NCI-H69 (cell line): ENCODE measurements around the gene NADSYN1.

Experiments
- DNase-seq: peaks from one replicate; lab custom pipeline; 2025; lab: John Stamatoyannopoulos, UW

Gene NADSYN1

DNA sequence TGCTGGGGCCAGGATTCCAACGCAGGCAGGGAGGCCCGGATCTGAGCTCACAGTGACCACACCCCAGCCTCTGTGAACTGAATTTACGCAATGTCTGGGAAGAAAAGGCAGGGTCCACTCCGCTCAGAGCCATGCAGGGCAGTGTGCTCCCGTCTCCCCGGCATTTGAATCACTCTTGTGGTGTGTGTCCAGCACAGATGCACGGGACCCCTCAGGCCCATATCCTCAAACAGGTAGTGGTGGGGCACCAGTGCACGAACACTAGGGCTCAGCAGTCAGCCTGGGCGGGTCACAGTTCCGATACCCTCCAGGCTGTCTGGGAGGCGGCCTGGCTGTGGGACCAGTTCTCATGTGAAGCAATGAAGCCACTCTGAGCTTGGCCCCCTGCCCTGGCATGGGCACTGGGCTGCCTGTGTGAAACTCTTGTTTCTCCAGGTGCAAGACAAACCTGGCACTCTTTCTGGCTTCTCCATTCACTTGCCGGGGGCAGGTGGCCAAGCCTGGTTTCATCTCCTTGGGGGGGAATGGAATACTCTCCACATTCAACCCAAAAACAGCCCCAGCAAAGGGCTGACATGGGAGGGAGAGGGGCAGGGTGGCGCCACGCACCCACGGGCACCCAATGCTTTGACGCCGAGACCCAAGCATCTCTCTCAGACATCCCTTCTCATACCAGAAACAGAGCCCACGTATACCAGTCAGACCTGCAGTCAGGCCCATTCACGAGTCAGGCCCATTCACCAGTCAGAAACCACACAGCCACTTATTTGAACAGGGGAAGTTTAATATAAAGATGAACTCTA lies 19.2 kb upstream of the NADSYN1 start:
- DNase-seq = no peak

- DNase-seq = no peak
Observed at GRCh38 chr11:71434576-71435130, 18.4 kb upstream of the NADSYN1 start.

- DNase-seq = no peak
Observed at GRCh38 chr11:71435278-71435951, 17.6 kb upstream of the NADSYN1 start.

DNA sequence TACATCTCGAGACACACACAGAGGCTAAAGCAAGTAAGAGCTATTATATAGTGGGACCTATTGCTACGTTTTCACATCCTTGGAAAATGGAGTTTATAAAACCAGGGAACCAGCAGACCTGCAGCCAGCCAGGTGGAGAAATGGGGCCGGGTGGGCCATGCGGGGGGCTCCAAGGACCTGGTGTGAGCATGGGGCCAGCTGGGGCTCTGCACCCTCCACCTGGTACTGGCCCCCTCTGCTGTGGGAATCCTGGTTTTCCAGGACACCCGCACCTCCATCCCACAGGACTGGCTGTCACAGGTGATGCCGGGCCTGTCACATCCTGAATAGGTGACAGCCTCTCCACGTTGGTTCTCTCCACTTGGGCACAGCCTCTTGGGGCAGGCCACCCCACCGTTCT lies 16.1 kb upstream of the NADSYN1 start:
- DNase-seq = no peak

- DNase-seq = no peak
Observed at GRCh38 chr11:71437399-71437798, 15.6 kb upstream of the NADSYN1 start.

GRCh38 chr11:71437879-71438278 lies 15.1 kb upstream of the NADSYN1 start:
- DNase-seq = no peak

DNA sequence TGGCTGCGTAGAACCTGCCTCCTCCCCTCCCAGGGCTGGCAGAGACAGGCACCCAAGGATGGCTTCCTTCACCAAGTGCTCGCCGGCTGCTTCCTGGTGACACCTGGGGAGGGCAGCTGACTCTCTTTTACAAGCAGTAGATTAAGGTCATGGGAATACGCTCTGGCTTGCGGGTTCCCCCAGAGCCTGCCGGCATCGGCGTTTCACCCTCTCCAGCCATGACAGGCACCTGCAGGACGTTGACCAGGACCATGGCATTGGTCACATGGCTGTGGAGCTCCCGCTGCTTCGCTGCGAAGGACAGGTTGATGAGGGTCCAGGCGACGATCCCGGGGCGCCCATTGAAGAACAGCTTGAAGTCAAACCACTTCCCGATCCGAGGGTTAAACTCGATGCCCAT lies 14.4 kb upstream of the NADSYN1 start:
- no peak for DNase-seq

DNA sequence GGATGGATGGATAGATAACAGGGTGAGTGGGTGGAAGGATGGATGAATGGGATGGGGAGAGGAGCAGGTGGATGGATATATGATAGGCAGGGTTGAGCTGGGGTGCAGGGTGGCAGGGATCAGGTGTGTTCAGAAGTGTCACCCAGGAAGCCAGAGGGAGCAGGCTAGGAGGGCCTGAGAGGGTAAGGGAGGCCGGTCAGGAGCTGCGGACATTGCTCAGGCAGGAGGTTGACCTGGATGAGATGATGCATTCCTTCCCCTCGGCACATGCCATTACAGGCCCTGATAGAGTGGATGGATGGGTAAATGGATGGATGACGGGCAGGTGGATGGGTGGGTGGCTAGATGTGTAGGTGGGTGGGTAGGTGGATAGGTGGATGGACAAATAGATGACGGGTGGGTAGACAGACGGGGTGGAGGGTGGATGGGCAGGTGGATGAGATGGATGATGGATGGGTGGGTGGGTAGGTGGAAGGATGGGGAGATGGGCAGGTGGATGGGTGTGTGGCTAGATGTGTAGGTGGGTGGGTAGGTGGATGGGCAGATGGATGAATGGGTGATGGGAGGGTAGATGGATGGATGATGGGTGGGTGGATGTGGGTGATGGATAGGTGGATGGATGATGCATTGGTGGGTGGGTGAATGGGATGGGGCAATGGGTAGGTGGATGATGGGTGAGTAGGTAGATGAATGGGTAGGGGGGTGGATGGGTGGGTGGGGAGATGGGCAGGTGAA lies 12.8 kb upstream of the NADSYN1 start:
- no peak for DNase-seq

GRCh38 chr11:71441251-71441650 lies 11.8 kb upstream of the NADSYN1 start:
- DNase-seq = no peak

DNA sequence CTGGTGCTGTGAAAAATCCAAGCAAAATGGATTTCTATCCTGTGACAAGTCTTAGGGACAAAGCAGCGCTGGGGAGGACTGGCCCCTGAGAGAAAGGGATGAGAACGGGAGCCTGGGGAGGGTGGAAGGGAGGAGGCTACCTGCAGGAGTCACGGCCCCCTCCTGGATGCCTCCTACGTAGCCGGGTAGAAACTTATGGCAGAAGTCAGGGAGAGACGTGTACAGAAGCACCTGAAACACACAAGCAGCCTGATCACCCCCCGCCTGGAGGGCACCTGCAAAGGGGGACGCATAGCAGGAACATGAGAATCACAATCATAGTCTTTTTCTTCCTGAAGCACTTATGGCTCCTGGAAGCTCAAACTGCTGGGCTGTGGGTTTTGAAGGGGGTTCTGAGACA lies 10.9 kb upstream of the NADSYN1 start:
- DNase-seq = no peak

- no peak for DNase-seq
Observed at GRCh38 chr11:71442880-71443279, 10.1 kb upstream of the NADSYN1 start.

DNA sequence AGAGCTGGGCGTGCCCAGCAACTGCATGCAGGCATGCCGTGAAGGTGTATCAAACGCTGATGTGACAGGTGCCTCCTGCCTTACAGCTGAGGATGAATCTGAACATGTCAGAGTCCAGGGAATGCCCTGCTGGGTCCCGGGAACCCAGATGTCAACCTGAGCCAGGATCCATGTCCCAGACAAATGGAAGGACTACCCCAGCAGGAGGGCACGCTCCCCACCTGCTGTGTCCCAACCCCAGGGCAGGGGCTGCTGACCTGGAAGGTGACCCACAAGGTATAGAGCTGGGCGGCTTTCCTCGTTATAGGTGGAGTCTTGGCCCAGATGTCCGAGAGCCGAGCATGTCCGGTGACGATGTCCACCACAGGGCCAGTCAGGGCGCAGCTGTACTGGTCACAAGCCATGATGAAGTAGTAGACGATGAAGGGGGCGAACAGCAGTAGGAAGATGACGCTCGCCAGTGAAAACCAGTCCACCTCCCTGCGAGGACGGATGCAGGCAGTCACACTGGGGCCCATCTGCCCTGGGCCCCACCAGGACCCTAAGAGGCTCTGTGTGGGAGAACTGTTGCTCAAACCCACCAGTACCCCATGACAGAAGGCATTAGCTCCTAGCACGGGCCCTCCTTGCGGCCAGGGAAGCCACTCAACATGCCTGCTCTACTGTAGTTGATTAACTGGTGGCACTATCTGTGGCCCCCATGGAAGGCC lies 9.1 kb upstream of the NADSYN1 start:
- DNase-seq = no peak

DNA sequence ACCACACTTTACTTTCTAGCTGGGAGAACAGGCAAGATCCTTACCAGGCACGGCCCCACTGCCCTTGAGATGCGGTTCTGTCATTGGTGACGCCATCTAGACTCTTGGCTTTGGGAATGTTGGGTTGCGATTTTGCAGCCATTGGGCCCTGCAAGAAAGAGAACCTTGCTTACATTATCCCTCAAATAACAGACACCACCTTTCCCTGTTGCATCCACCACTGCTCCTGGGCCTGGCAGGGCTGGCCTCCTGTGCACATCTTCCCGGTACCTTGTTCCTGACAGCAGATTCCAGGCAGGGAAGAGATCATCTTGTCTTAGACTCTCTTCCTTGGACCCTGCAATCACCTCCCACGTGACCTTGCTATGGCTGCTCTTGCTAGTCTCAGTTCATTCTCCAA lies 8.2 kb upstream of the NADSYN1 start:
- no peak for DNase-seq

GRCh38 chr11:71446150-71446549 lies 6.9 kb upstream of the NADSYN1 start:
- DNase-seq = no peak

GRCh38 chr11:71446942-71447688 lies 5.9 kb upstream of the NADSYN1 start:
- DNase-seq = peak; percentile 39

DNA sequence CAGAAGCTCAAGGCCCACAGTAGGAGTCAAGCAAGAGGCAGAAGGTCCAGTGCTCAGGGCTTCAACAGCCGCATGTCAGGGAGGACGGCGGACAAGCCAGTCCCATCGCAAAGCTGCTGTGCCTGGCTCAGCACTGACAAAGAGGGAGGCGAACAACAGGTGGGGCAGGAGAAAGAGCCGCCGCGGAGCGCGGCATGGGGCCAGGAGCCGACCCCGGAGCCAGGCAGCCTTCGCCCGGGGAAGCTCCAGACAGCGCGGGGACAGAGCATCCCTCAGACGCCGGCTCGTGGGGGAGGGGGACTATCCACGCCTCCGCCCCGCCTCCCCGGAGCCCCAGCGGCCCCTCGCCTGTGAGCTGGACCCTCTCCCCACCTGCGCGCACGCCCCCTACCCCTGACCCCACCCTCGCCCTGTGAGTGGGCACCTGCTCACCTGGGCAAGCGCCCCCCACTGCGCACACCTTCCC lies 5.2 kb upstream of the NADSYN1 start:
- peak; percentile 85 for DNase-seq

- DNase-seq = peak; percentile 99
Observed at GRCh38 chr11:71448257-71449171, 4.5 kb upstream of the NADSYN1 start, which contains the start of gene DHCR7. Gene DHCR7, minus strand, starts transcription at chr11:71448393. Its CDS starts 3,441 bp downstream, at chr11:71444952.

DNA sequence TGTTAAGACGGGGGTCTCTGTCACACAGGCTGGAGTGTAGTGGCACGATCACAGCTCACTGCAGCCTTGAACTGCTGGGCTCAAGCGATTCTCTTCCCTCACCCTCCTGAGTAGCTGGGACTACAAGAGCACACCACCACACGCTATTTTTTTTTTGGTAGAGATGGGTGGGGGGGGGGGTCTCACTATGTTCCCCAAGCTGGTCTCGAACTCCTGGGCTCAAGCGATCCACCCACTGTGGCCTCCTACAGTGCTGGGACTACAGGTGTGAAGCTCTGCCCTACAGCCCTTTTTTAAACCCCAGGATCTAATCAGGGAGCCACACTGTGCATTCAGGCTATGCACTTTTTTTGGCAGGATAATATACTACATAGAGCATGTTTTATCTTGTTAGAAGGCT lies 3.4 kb upstream of the NADSYN1 start:
- peak; percentile 57 for DNase-seq

DNA sequence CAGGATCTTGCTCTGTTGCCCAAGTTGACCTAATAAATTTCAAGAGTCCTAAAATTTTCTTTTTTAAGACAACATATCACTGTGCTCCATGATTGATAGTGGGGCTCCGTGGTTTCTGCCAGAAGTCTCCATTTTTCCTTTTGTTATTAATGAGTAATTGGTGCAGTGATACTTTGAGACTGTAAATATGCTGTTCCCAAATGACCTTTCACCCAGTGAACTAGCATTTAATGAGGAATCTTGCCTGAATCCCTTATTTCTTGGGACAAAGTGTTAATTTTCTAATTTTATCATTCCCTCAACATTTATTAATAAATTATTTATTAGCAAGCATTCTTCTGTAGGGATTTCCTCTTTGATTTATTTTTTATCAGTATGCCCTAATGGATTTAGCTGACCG lies 2.5 kb upstream of the NADSYN1 start:
- no peak for DNase-seq

DNA sequence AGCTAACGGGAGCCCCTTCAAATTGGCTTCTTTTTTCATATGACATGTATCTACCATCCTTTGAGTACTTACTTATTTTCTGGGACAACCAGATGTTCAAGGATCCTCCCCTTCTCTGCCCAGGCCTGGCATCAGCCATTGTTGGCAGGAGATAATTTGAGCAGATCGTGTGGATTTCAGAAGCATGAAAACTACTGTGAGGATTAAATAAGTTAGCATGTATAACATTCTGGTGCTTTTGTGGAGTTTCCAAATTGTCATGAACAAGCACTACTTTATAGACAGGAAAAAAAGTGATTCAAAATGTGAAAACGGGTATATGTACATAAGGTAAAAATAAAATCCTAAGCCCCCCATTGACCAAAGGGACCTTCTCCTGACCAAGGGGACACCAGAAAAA lies 2.1 kb upstream of the NADSYN1 start:
- no peak for DNase-seq
